ENCODE measurements around the gene TOP2B.

Gene TOP2B

GRCh38 chr3:25555695-25556437, 108.8 kb downstream of the TOP2B start:
- no peak for DNase-seq

DNA sequence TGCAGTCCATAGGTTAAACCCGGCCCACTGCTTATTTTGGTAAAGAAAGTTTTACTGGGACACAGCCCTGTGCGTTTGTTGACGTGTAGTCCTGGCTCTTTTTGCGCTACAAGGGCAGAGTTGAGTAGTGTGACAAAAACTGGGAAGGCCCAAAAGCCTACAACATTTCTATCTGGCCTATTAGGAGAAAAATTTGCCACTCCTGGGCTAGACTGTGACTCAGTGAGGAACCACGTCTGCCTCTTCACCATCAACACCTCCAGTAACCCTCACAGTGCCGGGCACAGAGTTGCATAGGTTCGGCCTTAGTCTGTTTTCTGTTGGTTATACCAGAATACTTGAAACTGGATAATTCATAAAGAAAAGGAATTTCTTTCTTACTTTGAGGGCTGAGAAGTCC, 110.3 kb downstream of the TOP2B start:
- DNase-seq = no peak

DNA sequence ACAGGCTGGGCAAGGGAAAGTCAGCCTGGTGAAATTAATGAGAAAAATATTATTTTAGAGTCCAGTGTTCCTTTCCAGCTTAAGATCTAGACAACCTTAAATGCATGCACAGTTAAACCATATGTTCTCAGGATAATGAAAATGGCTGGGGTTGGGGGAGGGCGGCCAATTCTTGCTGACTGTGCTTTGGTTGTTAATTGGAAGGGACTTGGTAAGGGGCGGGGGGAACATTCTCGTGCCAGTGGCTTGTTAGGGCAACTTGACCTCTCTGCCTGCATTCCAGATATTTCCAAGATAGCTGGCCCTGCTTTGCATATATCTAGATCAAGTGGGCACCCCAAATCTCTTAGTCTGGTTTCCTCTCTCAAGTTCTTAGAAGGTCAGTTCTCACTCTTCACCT, 112.5 kb downstream of the TOP2B start:
- DNase-seq = no peak

DNA sequence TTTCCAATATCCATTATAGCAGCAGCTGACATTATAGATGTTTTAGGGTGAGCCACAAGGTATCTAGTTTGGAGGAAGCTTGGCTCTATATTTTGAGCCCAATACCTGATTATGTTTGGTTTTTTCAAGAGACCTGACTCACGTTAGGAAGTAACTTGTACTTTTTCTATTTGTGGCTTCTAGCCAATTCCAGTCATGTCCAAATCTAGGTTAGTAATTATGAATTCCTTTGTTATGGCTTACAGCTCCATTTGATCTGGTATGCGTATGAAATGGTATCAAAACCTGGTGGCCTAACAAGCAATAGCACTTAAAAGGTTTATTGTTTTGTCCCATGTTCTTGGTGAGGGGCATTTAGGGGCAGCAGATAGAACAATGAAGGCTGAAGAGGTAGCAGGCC, 115.9 kb downstream of the TOP2B start:
- no peak for DNase-seq

- no peak for DNase-seq
These were observed 116.6 kb downstream of the TOP2B start for GRCh38 chr3:25547943-25548674.

Data from effector CD4-positive, alpha-beta T cell (primary cell).